Suprapubic skin (tissue), 4 donors: ENCODE results near the gene ZNF775. TPM values are rescaled to one million over a fixed set of nuclear protein-coding genes. Genes with fewer than 3 reads are reported as not detected.

ENCODE experiments used
- DNase-seq, 2 donors: peaks; one replicate each; pipeline ENCODE4 v3.0.0-alpha.2; 2019; ENCODE audit warnings: low spot score in 2 of 2
- H3K27ac ChIP-seq: fragments of 200-600 bp; sonication (generic); one replicate; pipeline ENCODE4 v1.5.1; 2019
- H3K27me3 ChIP-seq: fragments of 200-600 bp; sonication (generic); one replicate; pipeline ENCODE4 v1.5.1; 2019
- H3K36me3 ChIP-seq: fragments of 200-600 bp; sonication (generic); one replicate; pipeline ENCODE4 v1.5.1; 2019
- H3K4me1 ChIP-seq: fragments of 200-600 bp; sonication (generic); one replicate; pipeline ENCODE4 v1.5.1; 2019
- H3K4me3 ChIP-seq: fragments of 200-600 bp; sonication (generic); one replicate; pipeline ENCODE4 v1.5.1; 2019; ENCODE audit warnings: mild to moderate bottlenecking
- H3K9me3 ChIP-seq: fragments of 200-600 bp; sonication (generic); one replicate; pipeline ENCODE4 v1.5.1; 2019
- CTCF ChIP-seq, 2 donors: fragments of 200-600 bp in 1 of 2; fragments of 450-650 bp in 1 of 2; sonication (generic) in 1 of 2; IDR thresholded peaks; one replicate each; pipeline ENCODE4 v1.5.1; 2016 to 2019; ENCODE audit warnings: antibody characterized with exemption in 2 of 2, mild to moderate bottlenecking in 1 of 2, moderate library complexity in 1 of 2
- EP300 ChIP-seq: sonication (generic); formaldehyde crosslinking; IDR thresholded peaks from one replicate; pipeline ENCODE4 v1.6.1; 2017; ENCODE audit warnings: antibody characterized with exemption
- POLR2A ChIP-seq, 2 donors: fragments of 450-650 bp; IDR thresholded peaks; one replicate each; pipeline ENCODE4 v1.6.1; 2017; ENCODE audit warnings: antibody characterized with exemption in 2 of 2, mild to moderate bottlenecking in 2 of 2, moderate library complexity in 2 of 2
- POLR2AphosphoS5 ChIP-seq, 3 donors: sonication (generic); formaldehyde crosslinking; IDR thresholded peaks; one replicate each; pipeline ENCODE4 v1.6.1; 2017; ENCODE audit warnings: antibody characterized with exemption in 3 of 3
- WGBS: methylation state at CpG from one replicate; pipeline ENCODE4 v1.1.5; 2018; 5-methylcytosine and 5-hydroxymethylcytosine counted together
- total RNA-seq, 4 donors: library from RNA; depleted of rRNA; stranded (reverse); fragments of >200 nt; gene quantifications; one replicate each; pipeline ENCODE4 v1.1.0, GENCODE V29; 2016

Gene ZNF775
- total RNA-seq, 4 donors from 2014 or later: 1.6 to 3.9 (median 2.6) TPM

- Histone ChIP-seq H3K9me3 (no peaks in the 10 kb centered on the region), H3K4me1 (peaks cover 7% of the 10 kb centered on the region), H3K4me3 (no peak overlapping the region), H3K36me3 (no peaks in the 10 kb centered on the region), H3K27ac (no peak overlapping the region), H3K27me3 (no peaks in the 10 kb centered on the region)
- 89% methylated on average over 5 of the region's 5 CpGs for WGBS
- TF ChIP-seq EP300 (no peak), POLR2AphosphoS5 (IDR thresholded peaks at IDR 0.05) (no peak), POLR2A (IDR thresholded peaks at IDR 0.05) (no peak), CTCF (IDR thresholded peaks at IDR 0.05) (no peak)
- DNase-seq: no peak
Measured at GRCh38 chr7:150360363-150361058, 18.6 kb upstream of the ZNF775 start.

GRCh38 chr7:150361402-150361801, 17.7 kb upstream of the ZNF775 start:
- 78% methylated on average over 7 of the region's 7 CpGs for WGBS
- no peak for DNase-seq
- no peak overlapping the region for H3K4me3 ChIP-seq
- no peaks in the 10 kb centered on the region for H3K27me3 ChIP-seq
- no peaks in the 10 kb centered on the region for H3K9me3 ChIP-seq
- peaks cover 7% of the 10 kb centered on the region for H3K4me1 ChIP-seq
- H3K36me3 ChIP-seq: no peaks in the 10 kb centered on the region
- TF ChIP-seq EP300 (no peak), CTCF (IDR thresholded peaks at IDR 0.05) (no peak), POLR2AphosphoS5 (IDR thresholded peaks at IDR 0.05) (no peak), POLR2A (IDR thresholded peaks at IDR 0.05) (no peak)
- no peak overlapping the region for H3K27ac ChIP-seq

GRCh38 chr7:150361807-150362621, 17.1 kb upstream of the ZNF775 start:
- H3K27me3 ChIP-seq: no peaks in the 10 kb centered on the region

GRCh38 chr7:150363370-150363769, 15.8 kb upstream of the ZNF775 start:
- TF ChIP-seq POLR2AphosphoS5 (IDR thresholded peaks at IDR 0.05) (no peak), EP300 (no peak), POLR2A (IDR thresholded peaks at IDR 0.05) (no peak), CTCF (IDR thresholded peaks at IDR 0.05) (no peak)
- Histone ChIP-seq H3K4me3 (no peak overlapping the region), H3K4me1 (peaks cover 10% of the 10 kb centered on the region), H3K36me3 (no peaks in the 10 kb centered on the region), H3K9me3 (no peaks in the 10 kb centered on the region), H3K27ac (no peak overlapping the region), H3K27me3 (no peaks in the 10 kb centered on the region)
- 93% methylated on average over 4 of the region's 4 CpGs for WGBS
- no peak for DNase-seq

More at GRCh38 chr7:150361807-150362621, 17.1 kb upstream of the ZNF775 start:
- TF ChIP-seq POLR2A (IDR thresholded peaks at IDR 0.05) (no peak), EP300 (no peak), POLR2AphosphoS5 (IDR thresholded peaks at IDR 0.05) (no peak), CTCF (IDR thresholded peaks at IDR 0.05) (no peak)
- Histone ChIP-seq H3K36me3 (no peaks in the 10 kb centered on the region), H3K9me3 (no peaks in the 10 kb centered on the region), H3K4me1 (peaks cover 7% of the 10 kb centered on the region), H3K27ac (no peak overlapping the region), H3K4me3 (no peak overlapping the region)
- WGBS: 77% methylated on average over 18 of the region's 18 CpGs
- DNase-seq: no peak

- no peak overlapping the region for H3K27ac ChIP-seq
- H3K27me3 ChIP-seq: no peaks in the 10 kb centered on the region
- 74% methylated on average over 5 of the region's 5 CpGs for WGBS
- H3K9me3 ChIP-seq: no peaks in the 10 kb centered on the region
- H3K4me1 ChIP-seq: peaks cover 10% of the 10 kb centered on the region
- no peak overlapping the region for H3K4me3 ChIP-seq
- no peak for DNase-seq
- TF ChIP-seq CTCF (IDR thresholded peaks at IDR 0.05) (no peak), POLR2A (IDR thresholded peaks at IDR 0.05) (no peak), POLR2AphosphoS5 (IDR thresholded peaks at IDR 0.05) (no peak), EP300 (no peak)
- no peaks in the 10 kb centered on the region for H3K36me3 ChIP-seq
Measured at GRCh38 chr7:150363872-150364271, 15.3 kb upstream of the ZNF775 start.
